SK-N-SH treated with all-trans-retinoic acid at 6 μM for 48 hours (cell line): ENCODE measurements around the gene CELSR2.

ENCODE experiments used
- SNAI2 ChIP-seq: fragments of 250-450 bp; sonication (Bioruptor Pico); IDR thresholded peaks from 2 replicates; pipeline ENCODE4 v1.5.0; 2020; ENCODE audit warnings: mild to moderate bottlenecking, moderate library complexity
- ZNF8 ChIP-seq: fragments of 450-650 bp; formaldehyde crosslinking; IDR thresholded peaks from 2 replicates; pipeline ENCODE4 v1.5.0; 2020; ENCODE audit warnings: mild to moderate bottlenecking, moderate library complexity
- TF ChIP-seq, protein P1 (sequence below): fragments of 250-450 bp; sonication (Bioruptor Pico); IDR thresholded peaks from 2 replicates; pipeline ENCODE4 v1.8.0; 2020; ENCODE audit warnings: mild to moderate bottlenecking, moderate library complexity, borderline replicate concordance

DNA sequence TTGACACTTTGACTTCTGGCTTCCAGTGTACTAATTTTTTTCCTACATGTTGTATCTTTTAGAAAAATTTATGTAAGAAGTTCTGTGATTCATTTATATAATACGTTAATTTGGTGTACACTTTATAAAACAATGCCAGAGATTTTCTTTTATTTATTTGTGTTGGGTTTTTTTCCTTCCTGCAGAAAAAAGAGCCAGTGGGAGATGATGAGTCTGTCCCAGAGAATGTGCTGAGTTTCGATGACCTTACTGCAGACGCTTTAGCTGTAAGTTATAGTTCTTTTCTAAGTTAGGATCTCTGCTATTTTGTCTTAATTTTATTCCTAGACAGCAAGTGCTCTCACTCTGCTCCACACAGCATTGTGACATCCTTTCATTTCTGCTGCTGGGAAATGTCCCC lies 21.2 kb upstream of the CELSR2 start:
- no peak for TF ChIP-seq ZNF8 (CRISPR knock-in tag)
- no peak for TF ChIP-seq SNAI2 (CRISPR knock-in tag)
- TF ChIP-seq, protein P1, sequence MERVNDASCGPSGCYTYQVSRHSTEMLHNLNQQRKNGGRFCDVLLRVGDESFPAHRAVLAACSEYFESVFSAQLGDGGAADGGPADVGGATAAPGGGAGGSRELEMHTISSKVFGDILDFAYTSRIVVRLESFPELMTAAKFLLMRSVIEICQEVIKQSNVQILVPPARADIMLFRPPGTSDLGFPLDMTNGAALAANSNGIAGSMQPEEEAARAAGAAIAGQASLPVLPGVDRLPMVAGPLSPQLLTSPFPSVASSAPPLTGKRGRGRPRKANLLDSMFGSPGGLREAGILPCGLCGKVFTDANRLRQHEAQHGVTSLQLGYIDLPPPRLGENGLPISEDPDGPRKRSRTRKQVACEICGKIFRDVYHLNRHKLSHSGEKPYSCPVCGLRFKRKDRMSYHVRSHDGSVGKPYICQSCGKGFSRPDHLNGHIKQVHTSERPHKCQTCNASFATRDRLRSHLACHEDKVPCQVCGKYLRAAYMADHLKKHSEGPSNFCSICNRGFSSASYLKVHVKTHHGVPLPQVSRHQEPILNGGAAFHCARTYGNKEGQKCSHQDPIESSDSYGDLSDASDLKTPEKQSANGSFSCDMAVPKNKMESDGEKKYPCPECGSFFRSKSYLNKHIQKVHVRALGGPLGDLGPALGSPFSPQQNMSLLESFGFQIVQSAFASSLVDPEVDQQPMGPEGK = no peak
